ENCODE results near the gene MAGEA2B.
"Not testable (repeated sequence)": the region's sequence is repeated elsewhere in the genome, so short reads cannot be mapped to it uniquely, and the experiment has no call there.

The MAGEA2B gene, protein sequence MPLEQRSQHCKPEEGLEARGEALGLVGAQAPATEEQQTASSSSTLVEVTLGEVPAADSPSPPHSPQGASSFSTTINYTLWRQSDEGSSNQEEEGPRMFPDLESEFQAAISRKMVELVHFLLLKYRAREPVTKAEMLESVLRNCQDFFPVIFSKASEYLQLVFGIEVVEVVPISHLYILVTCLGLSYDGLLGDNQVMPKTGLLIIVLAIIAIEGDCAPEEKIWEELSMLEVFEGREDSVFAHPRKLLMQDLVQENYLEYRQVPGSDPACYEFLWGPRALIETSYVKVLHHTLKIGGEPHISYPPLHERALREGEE

DNA sequence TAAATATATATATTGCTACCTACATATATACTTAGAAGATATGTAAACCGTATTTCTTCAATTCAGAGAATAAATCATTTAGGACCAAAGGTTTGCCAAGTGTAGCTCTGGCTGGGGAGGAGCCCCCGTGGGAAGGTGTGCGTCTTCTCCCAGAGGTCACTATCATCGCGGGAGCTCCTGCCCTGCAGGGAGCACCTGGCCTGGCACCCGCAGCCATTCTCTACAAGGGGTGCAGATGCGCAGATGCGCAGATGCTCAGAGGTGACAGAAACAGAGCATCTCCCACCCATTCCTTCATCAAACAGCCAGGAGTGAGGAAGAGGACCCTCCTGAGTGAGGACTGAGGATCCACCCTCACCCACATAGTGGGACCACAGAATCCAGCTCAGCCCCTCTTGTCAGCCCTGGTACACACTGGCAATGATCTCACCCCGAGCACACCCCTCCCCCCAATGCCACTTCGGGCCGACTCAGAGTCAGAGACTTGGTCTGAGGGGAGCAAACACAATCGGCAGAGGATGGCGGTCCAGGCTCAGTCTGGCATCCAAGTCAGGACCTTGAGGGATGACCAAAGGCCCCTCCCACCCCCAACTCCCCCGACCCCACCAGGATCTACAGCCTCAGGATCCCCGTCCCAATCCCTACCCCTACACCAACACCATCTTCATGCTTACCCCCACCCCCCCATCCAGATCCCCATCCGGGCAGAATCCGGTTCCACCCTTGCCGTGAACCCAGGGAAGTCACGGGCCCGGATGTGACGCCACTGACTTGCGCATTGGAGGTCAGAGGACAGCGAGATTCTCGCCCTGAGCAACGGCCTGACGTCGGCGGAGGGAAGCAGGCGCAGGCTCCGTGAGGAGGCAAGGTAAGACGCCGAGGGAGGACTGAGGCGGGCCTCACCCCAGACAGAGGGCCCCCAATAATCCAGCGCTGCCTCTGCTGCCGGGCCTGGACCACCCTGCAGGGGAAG, at the start of gene MAGEA2B:
MAGEA2B (plus strand) TSS at position 814 of the 973 bp plus-strand sequence. CDS start 2,479 bp downstream, outside the sequence.
- not testable (repeated sequence) for H3K27ac ChIP-seq

DNA sequence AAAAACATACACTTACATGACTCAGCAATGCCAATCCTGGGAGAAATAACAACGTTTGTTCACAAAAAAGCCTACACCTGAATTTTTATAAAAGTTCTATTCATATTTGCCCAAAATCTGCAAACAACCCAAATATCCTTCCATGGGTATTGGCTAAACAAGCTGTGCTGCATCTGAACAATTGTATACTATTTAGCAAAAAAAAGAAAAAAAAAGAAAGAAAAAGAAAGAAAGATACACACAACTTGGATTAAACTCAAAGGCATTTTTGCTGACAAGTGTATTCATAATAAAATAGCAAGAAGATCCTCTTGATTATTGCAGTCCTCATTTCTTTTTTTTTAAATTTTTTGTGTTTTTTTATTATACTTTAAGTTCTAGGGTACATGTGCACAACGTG, 40.3 kb upstream of the MAGEA2B start:
- no peak overlapping the region for H3K27ac ChIP-seq
- TF ChIP-seq ZFX (IDR thresholded peaks at IDR 0.05; ENCODE audit: borderline replicate concordance) (no peak), CTCF (IDR thresholded peaks at IDR 0.05) (no peak)

DNA sequence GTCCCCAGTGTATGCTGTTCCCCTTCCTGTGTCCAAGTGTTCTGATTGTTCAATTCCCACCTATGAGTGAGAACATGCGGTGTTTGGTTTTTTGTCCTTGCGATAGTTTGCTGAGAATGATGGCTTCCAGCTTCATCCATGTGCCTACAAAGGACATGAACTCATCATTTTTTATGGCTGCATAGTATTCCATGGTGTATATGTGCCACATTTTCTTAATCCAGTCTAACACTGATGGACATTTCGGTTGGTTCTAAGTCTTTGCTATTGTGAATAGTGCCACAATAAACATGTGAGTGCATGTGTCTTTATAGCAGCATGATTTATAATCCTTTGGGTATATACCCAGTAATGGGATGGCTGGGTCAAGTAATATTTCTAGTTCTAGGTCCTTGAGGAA, 39.8 kb upstream of the MAGEA2B start:
- H3K27ac ChIP-seq = not testable (repeated sequence)

DNA sequence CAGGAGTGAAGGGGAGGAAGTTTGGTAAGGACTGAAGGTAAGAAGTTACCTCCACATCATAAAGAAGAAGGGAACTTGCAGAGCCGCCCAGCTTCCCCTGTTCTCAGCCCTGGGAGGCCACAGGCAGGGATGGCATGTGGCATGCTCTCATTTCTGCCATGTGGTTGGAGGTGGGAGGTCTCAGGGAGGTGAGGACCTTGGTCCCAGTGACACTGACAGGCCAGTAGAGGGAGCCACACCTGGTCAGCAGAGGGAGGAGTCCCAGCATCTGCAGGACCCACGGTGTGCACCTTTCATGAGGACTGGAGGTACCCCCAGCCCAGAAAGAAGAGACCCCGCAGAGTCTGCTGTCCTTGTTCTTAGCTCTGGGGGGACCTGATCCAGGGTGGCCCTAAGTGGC, 33.4 kb upstream of the MAGEA2B start:
- not testable (repeated sequence) for H3K27ac ChIP-seq

DNA sequence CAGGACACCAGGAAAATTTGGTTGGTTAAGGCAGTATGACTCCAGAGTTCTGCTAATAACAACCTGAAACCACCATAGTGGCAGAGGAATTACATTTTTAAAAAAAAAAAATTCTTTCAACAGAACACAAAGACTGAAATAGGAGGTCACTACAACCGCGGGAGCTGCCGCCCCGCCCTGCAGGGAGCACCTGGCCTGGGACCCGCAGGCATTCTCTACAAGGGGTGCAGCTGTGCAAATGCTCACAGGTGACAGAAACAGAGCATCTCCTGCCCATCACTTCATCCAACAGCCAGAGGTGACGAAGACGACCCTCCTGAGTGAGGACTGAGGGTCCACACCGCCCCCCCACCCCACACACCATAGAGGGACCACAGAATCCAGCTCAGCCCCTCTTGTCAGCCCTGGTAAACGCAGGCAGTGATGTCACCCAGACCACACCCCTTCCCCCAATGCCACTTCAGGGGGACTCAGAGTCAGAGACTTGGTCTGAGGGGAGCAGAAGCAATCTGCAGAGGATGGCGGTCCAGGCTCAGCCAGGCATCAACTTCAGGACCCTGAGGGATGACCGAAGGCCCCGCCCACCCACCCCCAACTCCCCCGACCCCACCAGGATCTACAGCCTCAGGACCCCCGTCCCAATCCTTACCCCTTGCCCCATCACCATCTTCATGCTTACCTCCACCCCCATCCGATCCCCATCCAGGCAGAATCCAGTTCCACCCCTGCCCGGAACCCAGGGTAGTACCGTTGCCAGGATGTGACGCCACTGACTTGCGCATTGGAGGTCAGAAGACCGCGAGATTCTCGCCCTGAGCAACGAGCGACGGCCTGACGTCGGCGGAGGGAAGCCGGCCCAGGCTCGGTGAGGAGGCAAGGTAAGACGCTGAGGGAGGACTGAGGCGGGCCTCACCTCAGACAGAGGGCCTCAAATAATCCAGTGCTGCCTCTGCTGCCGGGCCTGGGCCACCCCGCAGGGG, 16.2 kb upstream of the MAGEA2B start, which contains the start of gene MAGEA3:
MAGEA3 (plus strand) TSS at position 843 of the 980 bp plus-strand sequence. CDS start 2,039 bp downstream, outside the sequence.
- H3K27ac ChIP-seq = not testable (repeated sequence)

GRCh38 chrX:152700390-152700789, 14.0 kb upstream of the MAGEA2B start:
- H3K27ac ChIP-seq = not testable (repeated sequence)

DNA sequence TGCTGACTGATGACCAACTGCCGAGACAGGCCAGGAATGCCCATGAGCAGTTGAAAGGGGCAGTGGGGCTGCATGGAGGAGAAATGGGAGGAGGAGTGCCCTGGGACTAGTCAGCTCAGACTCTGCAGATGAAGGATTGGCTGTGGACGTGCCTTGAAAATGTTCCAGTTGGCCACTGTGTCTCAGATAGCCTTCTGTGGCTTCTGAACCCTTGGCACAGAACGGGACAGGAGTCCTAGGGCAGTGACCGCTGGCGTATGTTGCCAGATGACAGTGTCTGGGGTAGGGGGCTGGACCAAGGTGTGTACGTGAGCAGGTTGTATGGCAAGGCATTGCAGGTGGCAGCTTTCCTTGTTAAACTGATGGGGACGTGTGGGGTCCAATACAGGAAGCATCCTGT, 7.9 kb upstream of the MAGEA2B start:
- H3K27ac ChIP-seq = not testable (repeated sequence)

- not testable (repeated sequence) for H3K27ac ChIP-seq
Observed at GRCh38 chrX:152709173-152709572, 5.3 kb upstream of the MAGEA2B start, which contains the start of gene CSAG2. Gene CSAG2, minus strand, starts transcription at chrX:152709273. Its CDS starts 161 bp downstream, at chrX:152709112.

DNA sequence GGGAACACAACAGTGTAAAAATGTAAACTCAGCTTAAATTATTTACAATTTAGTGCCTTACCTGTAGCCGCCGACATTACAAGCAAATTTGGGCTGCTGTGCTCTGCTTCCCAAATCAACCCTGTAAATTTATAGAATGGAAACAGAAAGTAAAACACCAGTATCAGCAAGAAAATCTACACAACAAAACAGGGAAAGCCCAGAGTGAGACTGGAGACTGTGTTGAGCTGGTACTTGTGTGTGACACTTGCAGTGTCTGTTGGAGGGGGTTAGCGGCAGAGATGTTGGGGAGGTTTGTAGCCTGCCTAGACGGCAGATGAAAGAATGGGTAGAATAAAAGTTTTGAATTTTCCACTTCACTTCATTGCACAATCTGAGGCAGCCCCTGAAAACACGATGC, 1.2 kb upstream of the MAGEA2B start:
- H3K27ac ChIP-seq = not testable (repeated sequence)

GRCh38 chrX:152725409-152725808, 11.0 kb downstream of the MAGEA2B start:
- no peak overlapping the region for H3K27ac ChIP-seq
- TF ChIP-seq ZFX (IDR thresholded peaks at IDR 0.05; ENCODE audit: borderline replicate concordance) (no peak), CTCF (IDR thresholded peaks at IDR 0.05) (no peak)

DNA sequence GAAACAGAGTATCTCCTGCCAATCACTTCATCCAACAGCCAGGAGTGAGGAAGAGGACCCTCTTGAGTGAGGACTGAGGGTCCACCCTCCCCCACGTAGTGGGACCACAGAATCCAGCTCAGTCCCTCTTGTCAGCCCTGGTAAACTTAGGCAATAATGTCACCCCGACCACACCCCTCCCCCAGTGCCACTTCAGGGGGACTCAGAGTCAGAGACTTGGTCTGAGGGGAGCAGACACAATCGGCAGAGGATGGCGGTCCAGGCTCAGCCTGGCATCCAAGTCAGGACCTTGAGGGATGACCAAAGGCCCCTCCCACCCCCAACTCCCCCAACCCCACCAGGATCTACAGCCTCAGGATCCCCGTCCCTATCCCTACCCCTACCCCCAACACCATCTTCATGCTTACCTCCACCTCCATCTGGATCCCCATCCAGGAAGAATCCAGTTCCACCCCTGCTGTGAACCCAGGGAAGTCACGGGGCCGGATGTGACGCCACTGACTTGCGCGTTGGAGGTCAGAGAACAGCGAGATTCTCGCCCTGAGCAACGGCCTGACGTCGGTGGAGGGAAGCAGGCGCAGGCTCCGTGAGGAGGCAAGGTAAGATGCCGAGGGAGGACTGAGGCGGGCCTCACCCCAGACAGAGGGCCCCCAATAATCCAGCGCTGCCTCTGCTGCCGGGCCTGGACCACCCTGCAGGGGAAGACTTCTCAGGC, 19.0 kb downstream of the MAGEA2B start, which contains the start of the genes CSAG1 and MAGEA12:
CSAG1 (minus strand) TSS at position 461 of the 715 bp plus-strand sequence. CDS start 1,261 bp downstream, outside the sequence.
MAGEA12 (plus strand) TSS at position 497 of the 715 bp plus-strand sequence. CDS start 2,405 bp downstream, outside the sequence.
- TF ChIP-seq ZFX (IDR thresholded peaks at IDR 0.05; ENCODE audit: borderline replicate concordance) (no peak), CTCF (IDR thresholded peaks at IDR 0.05) (no peak)
- no peak within 1 kb of the TSS for H3K27ac ChIP-seq

- H3K27ac ChIP-seq = not testable (repeated sequence)
Observed at GRCh38 chrX:152734143-152734858, 19.9 kb downstream of the MAGEA2B start.
